Endothelial cell of umbilical vein (primary cell): ENCODE measurements around the gene GJB2. TPM values are rescaled to one million over a fixed set of nuclear protein-coding genes. Genes with fewer than 3 reads are reported as not detected.

Experiments
- BruUV-seq: library from RNA; stranded (reverse); fragments of 400-500 nt; replicated peaks from 2 replicates; lab custom pipeline; 2021; lab: Mats Ljungman, UMichigan
- CTCF ChIA-PET: fragments of 300-600, 350-600 bp; sonication (Branson Sonifier 250); formaldehyde crosslinking; loops from one replicate; lab custom pipeline; 2021; ENCODE audit warnings: antibody characterized with exemption, inconsistent platforms; lab: Charles Lee
- POLR2A ChIA-PET: fragments of 300-600, 350-600 bp; sonication (Branson Sonifier 250); formaldehyde crosslinking; loops from one replicate; lab custom pipeline; 2021; ENCODE audit warnings: antibody characterized with exemption, inconsistent platforms; lab: Charles Lee
- DNase-seq: peaks from one replicate; pipeline ENCODE4 v3.0.0-alpha.2; 2011; ENCODE audit warnings: low read depth, low spot score
- FAIRE-seq: peaks from 2 replicates; lab custom pipeline; 2011; peaks lifted over from hg19 to GRCh38; lab: Jason Lieb, UNC
- H2AFZ ChIP-seq: 2 replicates; pipeline ENCODE4 v1.6.0; 2012; ENCODE audit warnings: low read depth, low read length, control low read depth, inconsistent platforms
- H3K27ac ChIP-seq: 2 replicates; pipeline ENCODE4 v1.5.1; 2011; ENCODE audit warnings: low read depth, mild to moderate bottlenecking, control low read depth, low read length, moderate library complexity; ENCODE audit not compliant: insufficient read depth
- H3K27me3 ChIP-seq, 2 experiments: 2 replicates each; pipeline versions ENCODE4 v1.6.0 to v1.6.1; 2011; ENCODE audit warnings: low read length in 2 of 2, mixed read lengths in 1 of 2; ENCODE audit not compliant: control insufficient read depth in 2 of 2, insufficient read depth in 2 of 2
- H3K36me3 ChIP-seq, 2 experiments: 2 replicates in 1 of 2; 3 replicates in 1 of 2; pipeline ENCODE4 v1.5.1; 2011; ENCODE audit warnings: low read length in 2 of 2, mild to moderate bottlenecking in 1 of 2, moderate library complexity in 1 of 2; ENCODE audit not compliant: control insufficient read depth in 2 of 2, insufficient read depth in 2 of 2; ENCODE audit errors: extremely low read depth in 1 of 2
- H3K4me1 ChIP-seq: 3 replicates; pipeline ENCODE4 v1.5.1; 2011; ENCODE audit warnings: mild to moderate bottlenecking, low read length; ENCODE audit not compliant: control insufficient read depth, insufficient read depth; ENCODE audit errors: extremely low read depth
- H3K4me2 ChIP-seq: 2 replicates; pipeline ENCODE4 v1.6.1; 2011; ENCODE audit warnings: low read length, control low read depth, mixed read lengths; ENCODE audit not compliant: insufficient read depth
- H3K4me3 ChIP-seq, 3 experiments: fragments of 200-600 bp in 1 of 3; sonication (generic), shearing (Covaris generic) in 1 of 3; replicated peaks in 1 of 3; 2 replicates each; pipeline ENCODE4 v1.5.1; 2011 to 2016; ENCODE audit warnings: control low read depth in 3 of 3, low read length in 3 of 3, mild to moderate bottlenecking in 2 of 3, inconsistent platforms in 1 of 3, low read depth in 1 of 3, moderate library complexity in 1 of 3; ENCODE audit not compliant: insufficient read depth in 1 of 3
- H3K79me2 ChIP-seq: 2 replicates; pipeline ENCODE4 v1.6.0; 2012; ENCODE audit warnings: low read length, inconsistent platforms; ENCODE audit not compliant: control insufficient read depth, insufficient read depth
- H3K9ac ChIP-seq: replicated peaks from 2 replicates; pipeline ENCODE3; 2011; ENCODE audit warnings: low read length, control low read depth; ENCODE audit not compliant: insufficient read depth; ENCODE audit errors: extremely low read depth
- H3K9me1 ChIP-seq: replicated peaks from 3 replicates; pipeline ENCODE4 v1.6.0; 2011; ENCODE audit warnings: mild to moderate bottlenecking, low read length; ENCODE audit not compliant: control insufficient read depth, insufficient read depth; ENCODE audit errors: extremely low read depth
- H3K9me3 ChIP-seq: replicated peaks from 2 replicates; pipeline ENCODE4 v1.5.1; 2012; ENCODE audit warnings: low read length, inconsistent platforms; ENCODE audit not compliant: control insufficient read depth, insufficient read depth
- H4K20me1 ChIP-seq: replicated peaks from 2 replicates; pipeline ENCODE3; 2011; ENCODE audit warnings: mild to moderate bottlenecking, low read length; ENCODE audit not compliant: control insufficient read depth, insufficient read depth; ENCODE audit errors: extremely low read depth
- EZH2 ChIP-seq: IDR thresholded peaks from 2 replicates; pipeline ENCODE4 v1.6.1; 2012; ENCODE audit warnings: borderline replicate concordance, low read depth, mild to moderate bottlenecking, moderate library complexity, low read length, inconsistent platforms; ENCODE audit not compliant: severe bottlenecking
- FOS ChIP-seq: IDR thresholded peaks from 2 replicates; pipeline ENCODE4 v1.6.1; 2011; ENCODE audit warnings: mild to moderate bottlenecking, low read length, moderate library complexity, borderline replicate concordance; ENCODE audit not compliant: insufficient read depth
- GATA2 ChIP-seq: IDR thresholded peaks from 2 replicates; pipeline ENCODE4 v1.7.0; 2011; ENCODE audit warnings: low read depth, mild to moderate bottlenecking, moderate library complexity, mixed read lengths, low read length; ENCODE audit not compliant: insufficient read length, insufficient read depth
- JUN ChIP-seq: IDR thresholded peaks from 2 replicates; pipeline ENCODE4 v1.6.1; 2011; ENCODE audit warnings: borderline replicate concordance, low read depth; ENCODE audit not compliant: insufficient read length, insufficient read depth
- MYC ChIP-seq: IDR thresholded peaks from one replicate; pipeline ENCODE4 v1.6.1; 2011; ENCODE audit warnings: mild to moderate bottlenecking, low read depth, low read length
- POLR2A ChIP-seq: IDR thresholded peaks from 2 replicates; pipeline ENCODE4 v1.6.1; 2012; ENCODE audit warnings: low read depth, mild to moderate bottlenecking, control low read depth, low read length
- POLR2AphosphoS5 ChIP-seq: IDR thresholded peaks from 2 replicates; pipeline ENCODE4 v1.6.1; 2012; ENCODE audit warnings: low read depth, mild to moderate bottlenecking, control low read depth, low read length, moderate library complexity; ENCODE audit not compliant: insufficient read depth
- dilution Hi-C: fragments of 300-500 bp; cut with MboI; formaldehyde crosslinking; loops from one replicate; pipeline ENCODE4 v1.15.0; 2019; ENCODE audit warnings: low sequenced_read_pairs; ENCODE audit not compliant: extremely low pct_ligation_motif_present
- intact Hi-C: fragments of 100-400 bp; cut with micrococcal nuclease; formaldehyde crosslinking; loops from one replicate; pipeline ENCODE4 v1.10.0; 2022
- polyA plus RNA-seq, 4 experiments: library from polyadenylated mRNA; depleted of rRNA in 3 of 4; stranded (reverse) in 3 of 4; unstranded in 1 of 4; fragments of >200 nt; gene quantifications; 2 replicates each; pipeline versions ENCODE4 v1.2.1 to v1.2.3, GENCODE V29; 2011 to 2012; ENCODE audit warnings: missing spikeins in 1 of 4
- total RNA-seq: library from RNA; stranded (reverse); gene quantifications from 2 replicates; pipeline ENCODE4 v1.2.3, GENCODE V29; 2021
- TF ChIP-seq, protein P1 (sequence below): IDR thresholded peaks from 2 replicates; pipeline ENCODE4 v1.6.1; 2011; ENCODE audit not compliant: insufficient read depth, insufficient read length
- TF ChIP-seq, protein P2 (sequence below), 2 donors: IDR thresholded peaks; 1 replicate in 1 of 2; 2 replicates in 1 of 2; pipeline ENCODE4 v1.5.1; 2011; ENCODE audit warnings: low read length in 2 of 2, mild to moderate bottlenecking in 2 of 2, moderate library complexity in 2 of 2, control low read depth in 1 of 2, inconsistent platforms in 1 of 2, low read depth in 1 of 2; ENCODE audit not compliant: insufficient read depth in 1 of 2; ENCODE audit errors: extremely low read depth in 1 of 2

Gene GJB2
- total and polyA plus RNA-seq, 2 donors (not counting 3 experiments of a cell fraction or from before 2014, with no cell fraction given): not detected

DNA sequence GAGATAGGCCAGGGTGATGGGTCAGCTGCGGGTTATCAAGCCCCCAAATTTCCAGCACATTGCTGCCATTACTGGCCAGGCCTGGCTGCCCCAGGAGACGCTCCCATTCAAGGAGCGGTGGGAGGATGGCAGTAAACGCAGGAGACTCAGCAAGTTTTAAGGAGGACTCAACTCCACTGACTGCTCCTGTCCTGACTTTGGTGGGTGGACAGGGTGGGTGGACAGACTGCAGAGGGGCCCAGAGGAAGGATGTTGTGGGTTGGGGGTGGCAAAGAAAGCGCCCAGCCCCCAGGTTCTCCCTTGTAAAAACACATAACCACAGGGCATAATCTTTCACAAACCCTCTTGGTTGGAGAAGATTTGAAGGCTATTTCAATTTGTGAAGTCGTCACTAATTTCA is 35.0 kb upstream of the GJB2 start:
- Histone ChIP-seq H2AFZ (no peak overlapping the region), H3K27ac (no peak overlapping the region), H3K9me3 (no peaks in the 10 kb centered on the region), H4K20me1 (no peaks in the 10 kb centered on the region), H3K4me3 (no peak overlapping the region), H3K4me1 (no peaks in the 10 kb centered on the region), H3K9ac (no peak overlapping the region), H3K36me3 (no peaks in the 10 kb centered on the region), H3K9me1 (no peaks in the 10 kb centered on the region), H3K79me2 (no peaks in the 10 kb centered on the region), H3K27me3 (peaks cover 23 to 30% of the 10 kb centered on the region in 2 experiments), H3K4me2 (no peak overlapping the region)
- BruUV-seq: no TSS peak
- ChIA-PET CTCF (interaction anchor here (1.1 to 1.8 kb wide), 3 partner anchors 10 to 49 kb away, joined by 3 to 15 read pairs (median 4); no protein-coding TSS in a partner anchor), POLR2A (no interaction called here)
- DNase-seq (no peak), FAIRE-seq (no peak)
- dilution Hi-C loops (no loop called here), intact Hi-C loops (no loop called here)
- TF ChIP-seq, protein P1, sequence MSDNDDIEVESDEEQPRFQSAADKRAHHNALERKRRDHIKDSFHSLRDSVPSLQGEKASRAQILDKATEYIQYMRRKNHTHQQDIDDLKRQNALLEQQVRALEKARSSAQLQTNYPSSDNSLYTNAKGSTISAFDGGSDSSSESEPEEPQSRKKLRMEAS: no peak
- TF ChIP-seq JUN (no peak), MYC (no peak), POLR2AphosphoS5 (no peak), GATA2 (no peak), POLR2A (no peak), EZH2 (no peak), FOS (no peak)
- TF ChIP-seq, protein P2, sequence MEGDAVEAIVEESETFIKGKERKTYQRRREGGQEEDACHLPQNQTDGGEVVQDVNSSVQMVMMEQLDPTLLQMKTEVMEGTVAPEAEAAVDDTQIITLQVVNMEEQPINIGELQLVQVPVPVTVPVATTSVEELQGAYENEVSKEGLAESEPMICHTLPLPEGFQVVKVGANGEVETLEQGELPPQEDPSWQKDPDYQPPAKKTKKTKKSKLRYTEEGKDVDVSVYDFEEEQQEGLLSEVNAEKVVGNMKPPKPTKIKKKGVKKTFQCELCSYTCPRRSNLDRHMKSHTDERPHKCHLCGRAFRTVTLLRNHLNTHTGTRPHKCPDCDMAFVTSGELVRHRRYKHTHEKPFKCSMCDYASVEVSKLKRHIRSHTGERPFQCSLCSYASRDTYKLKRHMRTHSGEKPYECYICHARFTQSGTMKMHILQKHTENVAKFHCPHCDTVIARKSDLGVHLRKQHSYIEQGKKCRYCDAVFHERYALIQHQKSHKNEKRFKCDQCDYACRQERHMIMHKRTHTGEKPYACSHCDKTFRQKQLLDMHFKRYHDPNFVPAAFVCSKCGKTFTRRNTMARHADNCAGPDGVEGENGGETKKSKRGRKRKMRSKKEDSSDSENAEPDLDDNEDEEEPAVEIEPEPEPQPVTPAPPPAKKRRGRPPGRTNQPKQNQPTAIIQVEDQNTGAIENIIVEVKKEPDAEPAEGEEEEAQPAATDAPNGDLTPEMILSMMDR (IDR thresholded peaks at IDR 0.05; ENCODE audit: extremely low read depth in 1 of 2, insufficient read depth in 1 of 2, low read depth in 1 of 2, low read length in 2 of 2): no peak
